Central memory CD8-positive, alpha-beta T cell (primary cell): Measurements from ENCODE around the gene B3GAT1.

ENCODE experiments used
- ATAC-seq: fragments of 150-1000 bp; cut with Tn5 transposase; replicated peaks from 2 replicates; pipeline ENCODE4 v1.10.0; 2022; ENCODE audit warnings: mild to moderate bottlenecking, moderate FRiP score, moderate number of reproducible peaks; ENCODE audit not compliant: poor library complexity, severe bottlenecking; ENCODE audit errors: extremely low read depth
- DNase-seq, 2 donors: peaks; one replicate each; pipeline ENCODE4 v3.0.0; 2021; ENCODE audit warnings: low spot score in 2 of 2
- H3K27ac Mint-ChIP-seq: one replicate; pipeline ENCODE4 v1.8.0; 2022; ENCODE audit warnings: low read depth, mild to moderate bottlenecking, moderate library complexity, mixed read lengths
- H3K27me3 Mint-ChIP-seq: one replicate; pipeline ENCODE4 v1.8.0; 2022; ENCODE audit warnings: mixed read lengths
- H3K36me3 Mint-ChIP-seq: one replicate; pipeline ENCODE4 v1.8.0; 2022; ENCODE audit warnings: mild to moderate bottlenecking, moderate library complexity, mixed read lengths; ENCODE audit not compliant: insufficient read depth
- H3K4me1 Mint-ChIP-seq: one replicate; pipeline ENCODE4 v1.8.0; 2022; ENCODE audit warnings: mixed read lengths
- H3K4me3 Mint-ChIP-seq: one replicate; pipeline ENCODE4 v1.8.0; 2022; ENCODE audit warnings: mild to moderate bottlenecking, moderate library complexity, mixed read lengths
- H3K9me3 Mint-ChIP-seq: one replicate; pipeline ENCODE4 v1.8.0; 2022; ENCODE audit warnings: mixed read lengths

Gene B3GAT1

GRCh38 chr11:134413826-134414731 lies 2.0 kb upstream of the B3GAT1 start:
- Mint-ChIP-seq H3K4me1 (peaks cover 35% of the 10 kb centered on the region), H3K4me3 (peak overlapping the region; percentile 63), H3K9me3 (no peaks in the 10 kb centered on the region), H3K27me3 (peaks cover 31% of the 10 kb centered on the region), H3K27ac (no peak overlapping the region), H3K36me3 (peaks cover 7% of the 10 kb centered on the region)
- DNase-seq: no peak
- no peak for ATAC-seq

DNA sequence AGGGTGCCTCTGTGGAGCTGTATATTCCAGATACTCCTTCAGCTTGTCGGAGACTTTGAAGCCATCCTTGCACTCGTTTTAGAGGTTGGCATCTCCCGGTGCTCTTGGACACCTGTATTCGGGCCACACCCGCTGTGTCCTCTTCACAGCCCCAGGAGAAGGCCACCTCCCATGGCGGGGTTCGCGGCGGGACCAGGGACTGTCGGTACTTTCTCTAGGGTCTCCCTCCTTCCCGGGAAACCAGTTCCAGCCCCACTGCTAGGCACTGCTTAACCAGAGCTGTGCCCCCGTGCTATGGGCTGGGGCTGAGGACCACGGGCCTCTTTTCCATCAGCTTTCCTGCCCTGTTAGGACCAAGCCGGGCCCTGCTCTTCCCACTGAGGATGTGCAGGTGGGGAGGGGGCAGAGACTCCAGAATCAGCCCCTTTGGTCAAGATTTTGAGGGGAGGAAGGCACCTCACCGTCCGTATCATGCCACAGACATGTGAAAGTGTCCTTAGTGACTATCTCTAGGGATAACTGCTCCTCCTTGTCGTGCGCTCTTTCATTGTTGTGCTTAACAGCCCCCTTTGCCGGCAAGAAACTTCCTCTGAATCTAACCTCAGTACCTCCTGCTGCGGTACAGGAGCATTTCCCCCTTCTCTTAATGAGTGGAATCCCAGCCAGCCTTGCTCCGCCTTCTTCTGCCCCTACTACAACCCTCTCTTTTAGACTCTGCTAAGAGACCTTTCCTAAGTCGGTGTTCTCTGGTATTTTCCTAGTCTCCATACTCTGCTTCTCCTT lies 1.2 kb upstream of the B3GAT1 start:
- no peak overlapping the region for H3K27ac Mint-ChIP-seq
- ATAC-seq: peak; percentile 12

GRCh38 chr11:134410766-134411165 lies 1.3 kb downstream of the B3GAT1 start:
- peak overlapping the region; percentile 26 for H3K27ac Mint-ChIP-seq
- peaks cover 53% of the 10 kb centered on the region for H3K4me1 Mint-ChIP-seq
- no peak for ATAC-seq
- H3K36me3 Mint-ChIP-seq: peaks cover 5% of the 10 kb centered on the region
- peaks cover 39% of the 10 kb centered on the region for H3K27me3 Mint-ChIP-seq
- no peaks in the 10 kb centered on the region for H3K9me3 Mint-ChIP-seq
- peak overlapping the region; percentile 83 for H3K4me3 Mint-ChIP-seq
- DNase-seq: no peak

More for the DNA sequence above, 1.2 kb upstream of the B3GAT1 start:
- Mint-ChIP-seq H3K27me3 (peaks cover 31% of the 10 kb centered on the region), H3K36me3 (peaks cover 7% of the 10 kb centered on the region), H3K4me1 (peaks cover 35% of the 10 kb centered on the region), H3K4me3 (peak overlapping the region; percentile 63), H3K9me3 (no peaks in the 10 kb centered on the region)
- no peak for DNase-seq

- H3K27me3 Mint-ChIP-seq: peaks cover 44% of the 10 kb centered on the region
- H3K27ac Mint-ChIP-seq: no peak overlapping the region
- H3K9me3 Mint-ChIP-seq: no peaks in the 10 kb centered on the region
- peaks cover 47% of the 10 kb centered on the region for H3K4me1 Mint-ChIP-seq
- DNase-seq: no peak
- H3K4me3 Mint-ChIP-seq: peak overlapping the region; percentile 83
- H3K36me3 Mint-ChIP-seq: peaks cover 5% of the 10 kb centered on the region
- no peak for ATAC-seq
Measured at GRCh38 chr11:134409552-134410429, 2.3 kb downstream of the B3GAT1 start.

DNA sequence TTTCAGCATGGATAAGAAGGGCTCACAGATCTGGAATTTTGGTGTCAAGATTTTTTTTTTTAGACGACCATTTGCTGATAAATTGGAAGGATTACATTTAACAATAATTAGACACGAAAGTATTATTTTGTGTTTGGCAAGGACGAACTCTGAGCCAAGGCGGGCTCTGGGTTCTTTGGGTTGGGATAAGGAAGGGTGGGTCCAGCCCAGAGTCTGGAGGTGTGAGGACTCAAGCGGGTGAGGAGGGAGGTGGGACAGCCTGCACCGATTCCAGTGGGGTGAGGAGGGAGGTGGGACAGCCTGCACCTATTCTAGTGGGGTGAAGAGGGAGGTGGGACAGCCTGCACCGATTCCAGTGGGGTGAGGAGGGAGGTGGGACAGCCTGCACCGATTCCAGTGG lies 4.1 kb downstream of the B3GAT1 start:
- Mint-ChIP-seq H3K27me3 (peaks cover 41% of the 10 kb centered on the region), H3K4me3 (no peak overlapping the region), H3K4me1 (peaks cover 38% of the 10 kb centered on the region), H3K36me3 (peaks cover 5% of the 10 kb centered on the region), H3K9me3 (no peaks in the 10 kb centered on the region), H3K27ac (peak overlapping the region; percentile 75)
- ATAC-seq (no peak), DNase-seq (no peak)

- Mint-ChIP-seq H3K27ac (peak overlapping the region; percentile 75), H3K4me1 (peaks cover 41% of the 10 kb centered on the region), H3K4me3 (peak overlapping the region; percentile 32), H3K27me3 (peaks cover 41% of the 10 kb centered on the region), H3K9me3 (no peaks in the 10 kb centered on the region), H3K36me3 (peaks cover 5% of the 10 kb centered on the region)
- no peak for DNase-seq
- no peak for ATAC-seq
Measured at GRCh38 chr11:134407321-134407828, 4.7 kb downstream of the B3GAT1 start.

- Mint-ChIP-seq H3K9me3 (no peaks in the 10 kb centered on the region), H3K4me3 (peak overlapping the region; percentile 32), H3K36me3 (peaks cover 4% of the 10 kb centered on the region), H3K27me3 (peaks cover 41% of the 10 kb centered on the region), H3K27ac (peak overlapping the region; percentile 75), H3K4me1 (peaks cover 47% of the 10 kb centered on the region)
- DNase-seq: no peak
- peak; percentile 70 for ATAC-seq
Measured at GRCh38 chr11:134406264-134407185, 5.5 kb downstream of the B3GAT1 start.

- no peak for ATAC-seq
- H3K9me3 Mint-ChIP-seq: no peaks in the 10 kb centered on the region
- H3K4me1 Mint-ChIP-seq: peaks cover 41% of the 10 kb centered on the region
- H3K4me3 Mint-ChIP-seq: no peak overlapping the region
- peaks cover 38% of the 10 kb centered on the region for H3K27me3 Mint-ChIP-seq
- DNase-seq: no peak
- H3K36me3 Mint-ChIP-seq: no peaks in the 10 kb centered on the region
- no peak overlapping the region for H3K27ac Mint-ChIP-seq
Measured at GRCh38 chr11:134405841-134406240, 6.2 kb downstream of the B3GAT1 start.

- Mint-ChIP-seq H3K27ac (no peak overlapping the region), H3K27me3 (peaks cover 38% of the 10 kb centered on the region), H3K4me3 (no peak overlapping the region), H3K9me3 (no peaks in the 10 kb centered on the region), H3K4me1 (peaks cover 40% of the 10 kb centered on the region), H3K36me3 (no peaks in the 10 kb centered on the region)
- ATAC-seq: no peak
- no peak for DNase-seq
Measured at GRCh38 chr11:134405436-134405835, 6.6 kb downstream of the B3GAT1 start.

DNA sequence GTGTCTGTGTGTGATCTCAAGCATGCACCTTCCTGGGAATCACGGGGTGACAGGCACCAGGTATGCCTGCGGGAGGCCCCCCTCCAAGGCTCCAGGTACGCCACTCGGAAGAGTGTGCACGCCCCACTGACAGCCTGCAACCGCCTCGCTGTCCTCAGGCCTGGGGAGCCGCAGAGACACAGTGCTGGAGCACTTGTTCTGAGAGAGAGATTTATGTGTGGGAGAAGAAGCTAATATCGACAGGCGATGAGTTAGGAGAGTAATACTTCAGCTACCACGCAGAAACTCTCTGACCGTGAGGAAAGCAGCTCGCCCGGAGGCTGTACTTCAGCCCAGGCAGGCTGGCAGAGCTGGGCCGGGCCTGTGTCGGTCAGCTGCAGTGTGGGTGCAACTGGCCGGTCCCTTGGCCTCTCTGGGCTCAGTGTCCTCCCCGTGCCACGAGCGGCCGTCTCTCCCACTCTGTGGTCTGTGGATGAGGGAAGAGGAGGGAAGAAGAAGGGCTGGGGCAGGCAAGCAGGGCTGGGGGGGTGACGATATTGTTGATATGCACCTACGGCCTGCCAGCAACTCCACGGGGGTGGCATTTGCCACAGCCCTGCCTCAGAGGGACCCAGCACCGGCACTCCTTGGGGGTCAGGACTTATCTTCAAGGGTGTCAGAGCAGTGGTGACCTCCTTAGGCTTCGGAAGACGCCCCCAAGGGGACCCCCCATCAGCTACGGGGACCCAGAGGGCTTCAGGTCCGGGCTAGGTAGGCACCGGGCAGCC lies 7.3 kb downstream of the B3GAT1 start:
- H3K27me3 Mint-ChIP-seq: peaks cover 35% of the 10 kb centered on the region
- H3K4me3 Mint-ChIP-seq: no peak overlapping the region
- H3K4me1 Mint-ChIP-seq: peaks cover 40% of the 10 kb centered on the region
- H3K9me3 Mint-ChIP-seq: no peaks in the 10 kb centered on the region
- DNase-seq (no peak), ATAC-seq (no peak)
- H3K36me3 Mint-ChIP-seq: no peaks in the 10 kb centered on the region
- no peak overlapping the region for H3K27ac Mint-ChIP-seq

DNA sequence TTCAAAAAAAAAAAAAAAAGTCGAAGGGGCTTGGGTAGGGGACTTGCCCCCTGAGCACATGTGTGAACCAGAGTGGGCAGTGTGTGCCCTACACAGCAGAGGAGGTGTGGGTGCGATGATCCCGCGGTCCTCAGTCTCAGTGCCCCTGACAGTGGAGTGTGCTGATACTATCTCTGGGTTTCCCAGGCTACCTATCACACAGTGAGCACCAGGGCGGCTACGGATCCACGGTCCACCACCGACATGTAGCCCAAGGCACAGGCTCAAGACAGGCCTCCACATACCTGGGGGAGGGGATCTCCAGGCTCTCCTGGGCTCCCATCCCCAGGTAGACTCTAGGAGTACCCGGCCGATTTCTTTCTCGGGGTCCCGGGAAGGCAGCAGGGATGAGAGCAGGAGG lies 9.1 kb downstream of the B3GAT1 start:
- Mint-ChIP-seq H3K4me1 (peaks cover 36% of the 10 kb centered on the region), H3K9me3 (no peaks in the 10 kb centered on the region), H3K36me3 (no peaks in the 10 kb centered on the region), H3K27ac (peak overlapping the region; percentile 53), H3K27me3 (peaks cover 27% of the 10 kb centered on the region), H3K4me3 (no peak overlapping the region)
- DNase-seq (no peak), ATAC-seq (no peak)
